ENCODE results near the gene PCK1.

DNA sequence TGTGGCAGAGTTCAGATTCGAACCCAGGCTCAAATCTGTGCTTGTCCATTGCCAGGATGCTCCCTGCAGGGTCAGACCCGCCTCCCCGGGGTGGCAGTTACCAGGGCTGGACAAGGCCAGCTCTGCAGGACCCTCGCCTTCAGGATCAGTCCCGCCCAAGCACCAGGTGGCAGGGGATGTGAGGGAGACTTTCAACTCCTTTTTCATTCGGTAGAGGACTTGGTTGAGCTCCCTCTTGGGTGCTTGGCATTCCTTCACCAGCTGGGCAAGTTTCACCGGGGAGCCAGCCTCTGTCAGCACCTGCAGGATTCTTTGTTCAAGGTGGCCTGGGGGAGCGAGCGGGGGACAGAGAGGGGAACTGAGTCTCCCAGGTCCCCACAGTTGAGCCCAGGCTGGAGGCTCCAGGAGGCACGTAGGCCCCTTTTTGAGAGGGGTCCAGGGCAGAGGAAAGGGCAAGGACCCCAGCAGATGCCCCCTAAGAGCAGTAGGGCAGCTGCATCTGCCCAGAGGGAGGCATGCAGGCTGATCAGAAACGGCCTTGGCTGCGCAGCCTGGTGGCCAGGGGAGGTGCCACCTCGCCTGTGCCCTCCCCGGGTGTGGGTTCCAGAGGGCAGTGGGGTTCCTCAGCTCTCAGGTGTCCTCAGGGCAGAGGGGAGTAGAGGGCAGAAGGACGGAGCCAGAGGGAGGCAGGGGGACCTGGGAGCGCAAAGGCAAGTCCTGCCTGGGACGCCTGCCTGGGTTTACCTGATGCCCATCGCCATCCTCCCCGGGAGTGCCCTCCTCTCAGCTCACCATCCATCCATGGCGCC is 55.4 kb downstream of the PCK1 start:
- TF ChIP-seq, protein P1, sequence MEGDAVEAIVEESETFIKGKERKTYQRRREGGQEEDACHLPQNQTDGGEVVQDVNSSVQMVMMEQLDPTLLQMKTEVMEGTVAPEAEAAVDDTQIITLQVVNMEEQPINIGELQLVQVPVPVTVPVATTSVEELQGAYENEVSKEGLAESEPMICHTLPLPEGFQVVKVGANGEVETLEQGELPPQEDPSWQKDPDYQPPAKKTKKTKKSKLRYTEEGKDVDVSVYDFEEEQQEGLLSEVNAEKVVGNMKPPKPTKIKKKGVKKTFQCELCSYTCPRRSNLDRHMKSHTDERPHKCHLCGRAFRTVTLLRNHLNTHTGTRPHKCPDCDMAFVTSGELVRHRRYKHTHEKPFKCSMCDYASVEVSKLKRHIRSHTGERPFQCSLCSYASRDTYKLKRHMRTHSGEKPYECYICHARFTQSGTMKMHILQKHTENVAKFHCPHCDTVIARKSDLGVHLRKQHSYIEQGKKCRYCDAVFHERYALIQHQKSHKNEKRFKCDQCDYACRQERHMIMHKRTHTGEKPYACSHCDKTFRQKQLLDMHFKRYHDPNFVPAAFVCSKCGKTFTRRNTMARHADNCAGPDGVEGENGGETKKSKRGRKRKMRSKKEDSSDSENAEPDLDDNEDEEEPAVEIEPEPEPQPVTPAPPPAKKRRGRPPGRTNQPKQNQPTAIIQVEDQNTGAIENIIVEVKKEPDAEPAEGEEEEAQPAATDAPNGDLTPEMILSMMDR (conservative IDR thresholded peaks at IDR 0.05), result no peak
- TF ChIP-seq EZH2 (IDR thresholded peaks at IDR 0.05; ENCODE audit: low read depth), result no peak

Measured in PC-9 (cell line).